Muscle layer of duodenum (tissue), 2 donors: ENCODE measurements around the gene NSMF.

Source experiments
- H3K27ac ChIP-seq: one replicate; pipeline ENCODE4 v1.7.0; 2013; ENCODE audit warnings: mild to moderate bottlenecking, low read length
- H3K27me3 ChIP-seq: one replicate; pipeline ENCODE4 v1.7.0; 2013; ENCODE audit warnings: low read depth, mild to moderate bottlenecking, control low read depth, low read length
- H3K36me3 ChIP-seq, 2 donors: one replicate each; pipeline ENCODE4 v1.7.0; 2013; ENCODE audit warnings: low read length in 2 of 2, control low read depth in 1 of 2, mild to moderate bottlenecking in 1 of 2; ENCODE audit not compliant: insufficient read depth in 2 of 2, control insufficient read depth in 1 of 2
- H3K4me1 ChIP-seq, 2 donors: one replicate each; pipeline ENCODE4 v1.7.0; 2013; ENCODE audit warnings: low read length in 2 of 2, mild to moderate bottlenecking in 2 of 2, control low read depth in 1 of 2, moderate library complexity in 1 of 2; ENCODE audit not compliant: insufficient read depth in 2 of 2, control insufficient read depth in 1 of 2
- H3K4me3 ChIP-seq, 2 donors: one replicate each; pipeline ENCODE4 v1.7.0; 2013; ENCODE audit warnings: low read length in 2 of 2, low read depth in 1 of 2, mild to moderate bottlenecking in 1 of 2
- H3K9me3 ChIP-seq, 2 donors: one replicate each; pipeline ENCODE4 v1.7.0; 2013; ENCODE audit warnings: low read length in 2 of 2, control low read depth in 1 of 2, mild to moderate bottlenecking in 1 of 2; ENCODE audit not compliant: control insufficient read depth in 1 of 2
- donor health status: healthy.

NSMF gene

DNA sequence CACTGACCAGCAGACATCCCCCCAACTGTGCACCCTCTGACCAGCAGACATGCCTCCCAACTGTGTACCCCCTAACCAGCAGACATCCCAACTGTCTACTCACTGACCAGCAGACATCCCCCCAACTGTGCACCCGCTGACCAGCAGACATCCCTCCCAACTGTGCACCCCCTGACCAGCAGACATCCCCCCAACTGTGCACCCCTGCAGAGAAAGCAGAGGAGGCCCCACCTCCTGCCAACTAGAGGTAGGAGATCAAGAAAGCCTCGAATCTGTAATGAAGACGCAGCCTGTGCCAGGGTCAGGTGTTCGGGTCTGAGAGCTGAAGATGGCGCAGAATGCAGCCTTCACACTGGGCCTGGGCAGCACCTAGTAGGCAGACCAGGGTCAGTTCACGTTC, 29.8 kb upstream of the NSMF start:
- Histone ChIP-seq H3K36me3 (peaks cover 4 to 8% of the 10 kb centered on the region in 2 donors), H3K4me3 (no peak overlapping the region), H3K27ac (no peak overlapping the region), H3K27me3 (no peaks in the 10 kb centered on the region), H3K4me1 (no peaks in the 10 kb centered on the region), H3K9me3 (no peaks in the 10 kb centered on the region)

- no peaks in the 10 kb centered on the region for H3K27me3 ChIP-seq
- peaks cover 4 to 8% of the 10 kb centered on the region in 2 donors for H3K36me3 ChIP-seq
- no peak overlapping the region for H3K4me3 ChIP-seq
- no peak overlapping the region for H3K27ac ChIP-seq
- H3K9me3 ChIP-seq = no peaks in the 10 kb centered on the region
- H3K4me1 ChIP-seq = no peaks in the 10 kb centered on the region
Observed at GRCh38 chr9:137488327-137488653, 29.2 kb upstream of the NSMF start.

DNA sequence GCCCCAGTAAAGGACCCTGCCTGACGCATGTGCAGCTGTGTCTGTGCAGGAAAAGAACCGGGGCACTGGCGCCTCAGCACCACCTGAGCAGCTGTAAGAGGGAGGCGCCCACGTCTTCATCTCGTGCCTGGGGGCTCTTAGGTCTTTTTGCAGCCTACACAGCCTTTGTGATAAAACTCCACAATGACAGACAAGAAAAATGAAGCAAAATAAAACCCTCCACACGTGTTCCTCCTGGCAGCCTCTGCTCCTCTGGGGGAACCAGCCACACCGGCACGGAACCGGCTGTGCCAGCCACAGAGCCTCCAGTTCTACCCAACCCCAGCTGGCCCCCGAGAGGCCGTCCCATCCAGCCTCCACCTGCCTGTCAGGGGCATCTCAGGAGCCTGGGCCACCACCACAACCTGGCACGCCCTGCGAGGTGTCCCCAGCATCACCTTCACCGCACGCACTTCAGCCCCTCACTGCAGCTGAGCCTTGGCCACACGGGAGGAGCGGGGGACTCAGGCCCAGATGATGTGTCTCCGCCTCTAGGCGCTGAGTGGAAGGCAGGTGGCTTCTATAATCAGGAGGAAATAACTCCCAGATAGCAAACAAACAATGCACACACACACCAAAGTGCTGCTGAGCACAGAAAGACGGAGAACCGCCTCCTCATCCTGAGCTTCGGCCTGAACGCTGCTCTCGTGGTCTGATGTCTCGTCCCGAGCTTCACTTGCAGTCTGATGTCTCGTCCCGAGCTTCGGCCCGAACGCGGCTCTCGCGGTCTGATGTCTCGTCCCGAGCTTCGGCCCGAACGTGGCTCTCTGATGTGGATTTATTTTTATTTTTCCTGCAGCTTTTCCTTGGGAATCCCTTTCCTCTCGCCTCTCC, 28.6 kb upstream of the NSMF start:
- Histone ChIP-seq H3K9me3 (no peaks in the 10 kb centered on the region), H3K27ac (no peak overlapping the region), H3K4me3 (no peak overlapping the region), H3K4me1 (no peaks in the 10 kb centered on the region), H3K27me3 (no peaks in the 10 kb centered on the region), H3K36me3 (peaks cover 4 to 8% of the 10 kb centered on the region in 2 donors)

GRCh38 chr9:137486545-137487453, 27.7 kb upstream of the NSMF start:
- Histone ChIP-seq H3K4me1 (no peaks in the 10 kb centered on the region), H3K9me3 (no peaks in the 10 kb centered on the region), H3K27me3 (no peaks in the 10 kb centered on the region), H3K36me3 (peaks cover 4 to 8% of the 10 kb centered on the region in 2 donors), H3K4me3 (no peak overlapping the region), H3K27ac (no peak overlapping the region)

DNA sequence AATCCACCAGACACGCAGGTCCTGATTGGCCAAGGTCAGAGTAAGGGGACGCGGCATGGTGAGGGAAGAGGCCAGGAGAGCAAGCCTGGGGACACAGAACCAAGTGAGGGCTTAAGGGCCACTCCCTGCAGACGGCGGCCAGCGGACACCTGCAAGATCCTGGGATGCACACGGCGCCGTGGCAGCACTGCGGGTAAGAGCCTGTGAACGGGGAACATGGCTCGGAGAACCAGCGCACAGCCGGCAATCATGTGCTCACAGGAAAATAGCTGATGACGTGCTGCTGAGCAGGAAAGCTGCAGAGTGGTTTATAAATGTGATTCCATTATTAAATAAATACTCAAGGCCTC, 27.0 kb upstream of the NSMF start:
- H3K9me3 ChIP-seq = no peaks in the 10 kb centered on the region

GRCh38 chr9:137485343-137486140, 26.4 kb upstream of the NSMF start:
- H3K27me3 ChIP-seq = no peaks in the 10 kb centered on the region
- peaks cover 0 to 8% of the 10 kb centered on the region in 2 donors for H3K36me3 ChIP-seq
- no peak overlapping the region for H3K27ac ChIP-seq
- no peak overlapping the region for H3K4me3 ChIP-seq
- H3K4me1 ChIP-seq = no peaks in the 10 kb centered on the region
- no peaks in the 10 kb centered on the region for H3K9me3 ChIP-seq

More for the DNA sequence above, 27.0 kb upstream of the NSMF start:
- H3K27me3 ChIP-seq = no peaks in the 10 kb centered on the region
- H3K4me3 ChIP-seq = no peak overlapping the region
- H3K4me1 ChIP-seq = no peaks in the 10 kb centered on the region
- peaks cover 0 to 8% of the 10 kb centered on the region in 2 donors for H3K36me3 ChIP-seq
- H3K27ac ChIP-seq = no peak overlapping the region

GRCh38 chr9:137484551-137485315, 25.6 kb upstream of the NSMF start:
- Histone ChIP-seq H3K4me1 (no peaks in the 10 kb centered on the region), H3K9me3 (no peaks in the 10 kb centered on the region), H3K27me3 (no peaks in the 10 kb centered on the region)

DNA sequence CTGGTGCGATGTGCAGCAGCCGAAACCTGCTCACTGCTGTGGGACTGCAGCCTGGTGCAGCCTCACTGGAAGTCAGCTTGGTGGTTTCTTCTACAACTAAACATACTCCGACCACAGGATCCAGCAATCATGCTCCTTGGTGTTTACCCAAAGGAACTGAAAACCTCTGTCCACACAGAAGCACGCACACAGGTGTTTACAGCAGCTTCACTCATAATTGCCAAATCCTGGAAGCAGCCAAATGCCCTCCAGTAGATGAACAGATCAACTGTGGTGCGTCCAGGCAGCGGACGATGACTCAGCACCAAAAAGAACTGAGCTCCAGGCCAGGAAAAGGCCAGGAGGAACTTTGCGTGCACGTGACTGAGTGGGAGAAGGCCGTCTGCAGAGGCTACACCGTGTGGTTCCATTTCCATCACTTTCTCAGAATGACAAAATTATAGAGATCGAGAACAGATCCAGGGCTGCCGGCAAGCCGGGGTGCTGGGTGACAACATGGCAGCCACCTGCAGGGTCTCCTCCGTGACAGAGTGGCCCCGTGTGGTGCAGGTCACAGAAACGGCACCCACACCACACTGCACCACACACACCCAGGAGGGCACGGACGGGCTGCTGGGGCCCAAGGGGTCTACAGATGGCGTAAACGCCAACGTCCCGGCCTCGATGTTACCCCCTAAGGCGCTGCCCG, 23.1 kb upstream of the NSMF start:
- Histone ChIP-seq H3K4me1 (no peaks in the 10 kb centered on the region), H3K4me3 (no peak overlapping the region), H3K36me3 (no peaks in the 10 kb centered on the region), H3K27me3 (no peaks in the 10 kb centered on the region), H3K27ac (no peak overlapping the region), H3K9me3 (no peaks in the 10 kb centered on the region)

More at GRCh38 chr9:137484551-137485315, 25.6 kb upstream of the NSMF start:
- H3K36me3 ChIP-seq = peaks cover 0 to 8% of the 10 kb centered on the region in 2 donors
- H3K27ac ChIP-seq = no peak overlapping the region
- H3K4me3 ChIP-seq = no peak overlapping the region

- Histone ChIP-seq H3K27me3 (no peaks in the 10 kb centered on the region), H3K27ac (no peak overlapping the region), H3K4me1 (no peaks in the 10 kb centered on the region), H3K36me3 (peaks cover 0 to 1% of the 10 kb centered on the region in 2 donors), H3K4me3 (no peak overlapping the region), H3K9me3 (peaks cover 1 to 2% of the 10 kb centered on the region in 2 donors)
Observed at GRCh38 chr9:137480686-137481683, 21.9 kb upstream of the NSMF start.
